HEK293 (cell line): ENCODE measurements around the gene BAK1.

Experiments
- CTCF ChIA-PET: fragments of 350-600 bp; formaldehyde crosslinking; extraction: SDS; loops from one replicate; lab custom pipeline; 2021; ENCODE audit warnings: antibody characterized with exemption; lab: Yijun Ruan, JAX
- POLR2A ChIA-PET: fragments of 300-600 bp; formaldehyde crosslinking; extraction: SDS; loops from one replicate; lab custom pipeline; 2020; ENCODE audit warnings: antibody characterized with exemption, inconsistent platforms; lab: Yijun Ruan, JAX
- H3K27ac ChIP-seq: fragments of 200-500 bp; sonication (Bioruptor generic); 2 replicates; pipeline ENCODE4 v1.5.1; 2014; ENCODE audit warnings: low read depth, low read length, control low read depth, inconsistent platforms; ENCODE audit errors: extremely low read depth
- H3K36me3 ChIP-seq, 2 experiments: fragments of 200-500 bp in 1 of 2; sonication (Bioruptor generic) in 1 of 2; 1 replicate in 1 of 2; 2 replicates in 1 of 2; pipeline ENCODE4 v1.5.1; 2014 to 2017; ENCODE audit warnings: inconsistent platforms in 2 of 2, low read length in 2 of 2; ENCODE audit not compliant: control insufficient read depth in 2 of 2, insufficient read depth in 1 of 2
- H3K4me1 ChIP-seq: fragments of 200-500 bp; sonication (Bioruptor generic); 2 replicates; pipeline ENCODE4 v1.5.1; 2014; ENCODE audit warnings: mild to moderate bottlenecking, low read length, inconsistent platforms; ENCODE audit not compliant: control insufficient read depth, insufficient read depth
- H3K4me3 ChIP-seq: 2 replicates; pipeline ENCODE4 v1.5.1; 2011; ENCODE audit warnings: low read depth, mild to moderate bottlenecking, control low read depth, low read length, moderate library complexity
- H3K9me3 ChIP-seq: fragments of 200-500 bp; sonication (Bioruptor generic); 2 replicates; pipeline ENCODE4 v1.5.1; 2014; ENCODE audit warnings: low read depth, low read length, inconsistent platforms; ENCODE audit not compliant: control insufficient read depth, insufficient read depth
- EGR2 ChIP-seq: fragments of 450-650 bp; formaldehyde crosslinking; IDR thresholded peaks from 2 replicates; pipeline ENCODE4 v1.5.1; 2016; ENCODE audit warnings: low read depth, missing biosample characterization, missing genetic modification characterization
- HOXA7 ChIP-seq: sonication (generic); formaldehyde crosslinking; IDR thresholded peaks from 2 replicates; pipeline ENCODE4 v1.8.1; 2022; ENCODE audit warnings: missing genetic modification reagents, borderline replicate concordance
- MYNN ChIP-seq: fragments of 450-650 bp; formaldehyde crosslinking; IDR thresholded peaks from 2 replicates; pipeline ENCODE4 v1.5.1; 2016; ENCODE audit warnings: missing biosample characterization, missing genetic modification characterization, borderline replicate concordance
- OSR2 ChIP-seq: fragments of 450-650 bp; formaldehyde crosslinking; IDR thresholded peaks from 2 replicates; pipeline ENCODE4 v1.5.1; 2016; ENCODE audit warnings: missing biosample characterization, missing genetic modification characterization
- PRDM1 ChIP-seq: fragments of 450-650 bp; formaldehyde crosslinking; IDR thresholded peaks from 2 replicates; pipeline ENCODE4; 2016; ENCODE audit warnings: missing biosample characterization, missing genetic modification characterization
- TCF7L2 ChIP-seq: IDR thresholded peaks from 2 replicates; pipeline ENCODE4 v1.6.1; 2011; ENCODE audit warnings: low read depth, mild to moderate bottlenecking, inconsistent platforms, low read length, moderate library complexity, borderline replicate concordance
- ZBTB21 ChIP-seq: fragments of 450-650 bp; formaldehyde crosslinking; IDR thresholded peaks from 2 replicates; pipeline ENCODE4 v1.5.1; 2017; ENCODE audit warnings: missing biosample characterization, missing genetic modification characterization
- ZFHX2 ChIP-seq: fragments of 450-650 bp; formaldehyde crosslinking; conservative IDR thresholded peaks from 2 replicates; pipeline ENCODE4 v1.5.1; 2016; ENCODE audit warnings: missing biosample characterization, missing genetic modification characterization
- ZIC2 ChIP-seq: fragments of 450-650 bp; formaldehyde crosslinking; IDR thresholded peaks from 2 replicates; pipeline ENCODE4 v1.5.1; 2016; ENCODE audit warnings: missing biosample characterization, missing genetic modification characterization
- ZNF112 ChIP-seq: fragments of 450-650 bp; formaldehyde crosslinking; IDR thresholded peaks from 2 replicates; pipeline ENCODE4 v1.5.0; 2017; ENCODE audit warnings: missing biosample characterization, missing genetic modification characterization
- ZNF184 ChIP-seq: fragments of 450-650 bp; IDR thresholded peaks from 2 replicates; pipeline ENCODE4 v1.5.1; 2018; ENCODE audit warnings: missing biosample characterization, mild to moderate bottlenecking, missing genetic modification characterization
- ZNF19 ChIP-seq: fragments of 450-650 bp; formaldehyde crosslinking; IDR thresholded peaks from 2 replicates; pipeline ENCODE4; 2016; ENCODE audit warnings: missing biosample characterization, missing genetic modification characterization, low read depth
- ZNF341 ChIP-seq: fragments of 450-650 bp; formaldehyde crosslinking; IDR thresholded peaks from 2 replicates; pipeline ENCODE4; 2016; ENCODE audit warnings: low read depth, missing biosample characterization, missing genetic modification characterization
- ZNF366 ChIP-seq: fragments of 450-650 bp; formaldehyde crosslinking; conservative IDR thresholded peaks from 2 replicates; pipeline ENCODE4 v1.5.1; 2016; ENCODE audit warnings: missing biosample characterization, missing genetic modification characterization
- ZNF423 ChIP-seq: fragments of 450-650 bp; formaldehyde crosslinking; IDR thresholded peaks from 2 replicates; pipeline ENCODE4 v1.5.1; 2016; ENCODE audit warnings: missing biosample characterization, missing genetic modification characterization
- ZNF48 ChIP-seq: fragments of 450-650 bp; formaldehyde crosslinking; IDR thresholded peaks from 2 replicates; pipeline ENCODE4 v1.5.1; 2016; ENCODE audit warnings: missing biosample characterization, missing genetic modification characterization
- ZNF514 ChIP-seq: fragments of 450-650 bp; formaldehyde crosslinking; IDR thresholded peaks from 2 replicates; pipeline ENCODE4 v1.5.1; 2016; ENCODE audit warnings: missing biosample characterization, missing genetic modification characterization
- ZNF529 ChIP-seq: fragments of 450-650 bp; formaldehyde crosslinking; IDR thresholded peaks from 2 replicates; pipeline ENCODE4 v1.5.1; 2017; ENCODE audit warnings: missing genetic modification characterization, missing biosample characterization; ENCODE audit not compliant: insufficient replicate concordance
- ZNF558 ChIP-seq: fragments of 450-650 bp; formaldehyde crosslinking; IDR thresholded peaks from 2 replicates; pipeline ENCODE4 v1.5.1; 2016; ENCODE audit warnings: missing biosample characterization, missing genetic modification characterization
- ZNF600 ChIP-seq: fragments of 450-650 bp; formaldehyde crosslinking; IDR thresholded peaks from 2 replicates; pipeline ENCODE4 v1.5.1; 2016; ENCODE audit warnings: missing biosample characterization, missing genetic modification characterization
- ZNF654 ChIP-seq: fragments of 450-650 bp; formaldehyde crosslinking; IDR thresholded peaks from 2 replicates; pipeline ENCODE4 v1.5.1; 2016; ENCODE audit warnings: low read depth, missing biosample characterization, missing genetic modification characterization
- ZNF701 ChIP-seq: fragments of 450-650 bp; formaldehyde crosslinking; IDR thresholded peaks from 2 replicates; pipeline ENCODE4 v1.5.1; 2016; ENCODE audit warnings: missing biosample characterization, missing genetic modification characterization
- ZXDB ChIP-seq: fragments of 450-650 bp; formaldehyde crosslinking; IDR thresholded peaks from 2 replicates; pipeline ENCODE4 v1.5.1; 2016; ENCODE audit warnings: missing biosample characterization, missing genetic modification characterization
- TF ChIP-seq, protein P1 (sequence below): fragments of 450-650 bp; formaldehyde crosslinking; IDR thresholded peaks from 2 replicates; pipeline ENCODE4 v1.5.1; 2016; ENCODE audit warnings: missing biosample characterization, missing genetic modification characterization, borderline replicate concordance
- TF ChIP-seq, protein P2 (sequence below): fragments of 450-650 bp; formaldehyde crosslinking; IDR thresholded peaks from 2 replicates; pipeline ENCODE4 v1.5.1; 2016; ENCODE audit warnings: missing biosample characterization, missing genetic modification characterization

BAK1 gene

GRCh38 chr6:33593414-33593727 is 13.3 kb upstream of the BAK1 start (continued):
- TF ChIP-seq, protein P1, sequence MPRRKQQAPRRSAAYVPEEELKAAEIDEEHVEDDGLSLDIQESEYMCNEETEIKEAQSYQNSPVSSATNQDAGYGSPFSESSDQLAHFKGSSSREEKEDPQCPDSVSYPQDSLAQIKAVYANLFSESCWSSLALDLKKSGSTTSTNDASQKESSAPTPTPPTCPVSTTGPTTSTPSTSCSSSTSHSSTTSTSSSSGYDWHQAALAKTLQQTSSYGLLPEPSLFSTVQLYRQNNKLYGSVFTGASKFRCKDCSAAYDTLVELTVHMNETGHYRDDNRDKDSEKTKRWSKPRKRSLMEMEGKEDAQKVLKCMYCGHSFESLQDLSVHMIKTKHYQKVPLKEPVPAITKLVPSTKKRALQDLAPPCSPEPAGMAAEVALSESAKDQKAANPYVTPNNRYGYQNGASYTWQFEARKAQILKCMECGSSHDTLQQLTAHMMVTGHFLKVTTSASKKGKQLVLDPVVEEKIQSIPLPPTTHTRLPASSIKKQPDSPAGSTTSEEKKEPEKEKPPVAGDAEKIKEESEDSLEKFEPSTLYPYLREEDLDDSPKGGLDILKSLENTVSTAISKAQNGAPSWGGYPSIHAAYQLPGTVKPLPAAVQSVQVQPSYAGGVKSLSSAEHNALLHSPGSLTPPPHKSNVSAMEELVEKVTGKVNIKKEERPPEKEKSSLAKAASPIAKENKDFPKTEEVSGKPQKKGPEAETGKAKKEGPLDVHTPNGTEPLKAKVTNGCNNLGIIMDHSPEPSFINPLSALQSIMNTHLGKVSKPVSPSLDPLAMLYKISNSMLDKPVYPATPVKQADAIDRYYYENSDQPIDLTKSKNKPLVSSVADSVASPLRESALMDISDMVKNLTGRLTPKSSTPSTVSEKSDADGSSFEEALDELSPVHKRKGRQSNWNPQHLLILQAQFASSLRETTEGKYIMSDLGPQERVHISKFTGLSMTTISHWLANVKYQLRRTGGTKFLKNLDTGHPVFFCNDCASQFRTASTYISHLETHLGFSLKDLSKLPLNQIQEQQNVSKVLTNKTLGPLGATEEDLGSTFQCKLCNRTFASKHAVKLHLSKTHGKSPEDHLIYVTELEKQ = no peak
- TF ChIP-seq ZNF423 (tag by site-specific recombination) (no peak), ZBTB21 (tag by site-specific recombination) (no peak)

GRCh38 chr6:33592595-33593413 is 12.7 kb upstream of the BAK1 start:
- Histone ChIP-seq H3K27ac (no peak overlapping the region), H3K9me3 (no peaks in the 10 kb centered on the region), H3K4me3 (no peak overlapping the region), H3K36me3 (no peaks in the 10 kb centered on the region), H3K4me1 (no peaks in the 10 kb centered on the region; the same call in 1 of the 2 replicates)
- ChIA-PET CTCF (interaction anchor here (0.6 to 3.4 kb wide), 5 partner anchors 10 to 257 kb away, joined by 3 to 13 read pairs (median 4); no protein-coding TSS in a partner anchor), POLR2A (interaction anchor here (0.9 to 1.8 kb wide), 2 partner anchors 108 to 119 kb away, joined by 3 to 5 read pairs; partner anchors contain the start of gene UQCC2)
- no peak for TF ChIP-seq ZNF19
- TF ChIP-seq, protein P2, sequence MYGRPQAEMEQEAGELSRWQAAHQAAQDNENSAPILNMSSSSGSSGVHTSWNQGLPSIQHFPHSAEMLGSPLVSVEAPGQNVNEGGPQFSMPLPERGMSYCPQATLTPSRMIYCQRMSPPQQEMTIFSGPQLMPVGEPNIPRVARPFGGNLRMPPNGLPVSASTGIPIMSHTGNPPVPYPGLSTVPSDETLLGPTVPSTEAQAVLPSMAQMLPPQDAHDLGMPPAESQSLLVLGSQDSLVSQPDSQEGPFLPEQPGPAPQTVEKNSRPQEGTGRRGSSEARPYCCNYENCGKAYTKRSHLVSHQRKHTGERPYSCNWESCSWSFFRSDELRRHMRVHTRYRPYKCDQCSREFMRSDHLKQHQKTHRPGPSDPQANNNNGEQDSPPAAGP (tag by site-specific recombination) = no peak
- no peak for TF ChIP-seq HOXA7 (CRISPR knock-in tag)
- peak; percentile 26 for TF ChIP-seq ZFHX2 (tag by site-specific recombination)
- no peak for TF ChIP-seq ZNF600 (tag by site-specific recombination)

GRCh38 chr6:33592280-33592594 is 12.2 kb upstream of the BAK1 start:
- H3K9me3 ChIP-seq = no peaks in the 10 kb centered on the region
- H3K27ac ChIP-seq = no peak overlapping the region
- no peaks in the 10 kb centered on the region for H3K36me3 ChIP-seq
- POLR2A ChIA-PET = interaction anchor here (0.9 to 1.8 kb wide), 2 partner anchors 109 to 119 kb away, joined by 3 to 5 read pairs; partner anchors contain the start of gene UQCC2
- TF ChIP-seq ZNF341 (tag by site-specific recombination) (peak; percentile 39), TCF7L2 (no peak), ZNF184 (tag by site-specific recombination) (no peak), EGR2 (0 out of 2 replicates have a peak, but pooled peaks have one; percentile 7)
- TF ChIP-seq, all 188 proteins: peak for 2
- CTCF ChIA-PET = interaction anchor here (0.6 to 1.6 kb wide), 4 partner anchors 10 to 257 kb away, joined by 3 to 8 read pairs (median 4); no protein-coding TSS in a partner anchor
- no peaks in the 10 kb centered on the region; the same call in 1 of the 2 replicates for H3K4me1 ChIP-seq
- no peak overlapping the region for H3K4me3 ChIP-seq

DNA sequence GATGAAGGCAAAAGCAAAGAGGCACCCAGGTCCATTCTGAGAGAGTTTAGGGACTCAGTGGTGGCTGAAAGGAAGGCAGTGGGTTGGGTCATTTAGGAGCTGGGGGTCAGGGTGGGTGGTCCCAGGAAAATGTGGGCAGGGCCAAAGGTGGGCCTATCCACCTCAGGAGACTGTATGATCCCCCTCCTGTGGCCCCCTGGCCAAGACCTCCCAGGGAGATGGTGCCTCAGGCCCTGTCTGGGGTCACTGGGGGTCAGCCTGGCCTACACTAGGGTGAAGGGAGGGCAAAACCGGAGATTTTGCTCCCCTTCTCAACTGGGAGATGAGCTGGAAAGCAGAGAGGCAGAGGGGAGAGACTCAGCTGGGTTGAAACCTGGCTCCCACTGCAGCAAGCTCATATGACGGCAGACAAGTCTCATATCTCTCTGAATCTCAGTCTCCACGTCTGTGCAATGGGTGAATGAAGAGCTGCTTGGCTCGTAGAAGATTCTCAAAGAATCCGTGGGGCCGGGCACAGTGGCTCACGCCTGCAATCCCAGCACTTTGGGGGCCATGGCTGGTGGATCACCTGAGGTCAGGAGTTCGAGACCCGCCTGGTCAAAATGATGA is 11.5 kb upstream of the BAK1 start:
- Histone ChIP-seq H3K27ac (no peak overlapping the region), H3K4me3 (no peak overlapping the region), H3K9me3 (no peaks in the 10 kb centered on the region), H3K4me1 (no peaks in the 10 kb centered on the region; the same call in 1 of the 2 replicates), H3K36me3 (no peaks in the 10 kb centered on the region)
- CTCF ChIA-PET = interaction anchor here (1.4 to 1.6 kb wide), 2 partner anchors 109 to 180 kb away, joined by 3 to 8 read pairs; no protein-coding TSS in a partner anchor
- POLR2A ChIA-PET = interaction anchor here (0.9 to 1.8 kb wide), 2 partner anchors 109 to 120 kb away, joined by 3 to 5 read pairs; partner anchors contain the start of gene UQCC2
- TF ChIP-seq ZNF529 = no peak
- no peak for TF ChIP-seq ZIC2 (tag by site-specific recombination)
- no peak for TF ChIP-seq ZNF514 (tag by site-specific recombination)
- no peak for TF ChIP-seq ZNF654 (tag by site-specific recombination)
- TF ChIP-seq PRDM1 = no peak
- no peak for TF ChIP-seq ZNF701 (tag by site-specific recombination)
- TF ChIP-seq OSR2 (tag by site-specific recombination) = no peak
- no peak for TF ChIP-seq ZNF366 (tag by site-specific recombination)
- TF ChIP-seq ZNF558 (tag by site-specific recombination) = no peak
- TF ChIP-seq ZNF48 (tag by site-specific recombination) = no peak
- no peak for TF ChIP-seq ZXDB (tag by site-specific recombination)
- no peak for TF ChIP-seq ZNF112
- no peak for TF ChIP-seq MYNN (tag by site-specific recombination)
